Measurements from ENCODE around the gene MYO1E. TPM values are rescaled to one million over a fixed set of nuclear protein-coding genes. Genes with fewer than 3 reads are reported as not detected.

Gene MYO1E
- total and polyA plus RNA-seq, 2 of the 8 experiments (the other 6 are each of a cell fraction or from before 2014, with no cell fraction given): 19.6 to 142 TPM

GRCh38 chr15:59230531-59231055 is 142.1 kb downstream of the MYO1E start (continued):
- TF ChIP-seq CBX8 (IDR thresholded peaks at IDR 0.05; ENCODE audit: borderline replicate concordance, low read depth, low read length) (no peak), RAD21 (IDR thresholded peaks at IDR 0.05 in 1 of 2, conservative IDR thresholded peaks at IDR 0.05 in 1 of 2; ENCODE audit: low read depth in 2 of 2, low read length in 2 of 2) (no peak)
